IMR-90 (cell line): ENCODE measurements around the gene GXYLT2. TPM values are rescaled to one million over a fixed set of nuclear protein-coding genes. Genes with fewer than 3 reads are reported as not detected.

ENCODE experiments used
- ATAC-seq: fragments of 200-7000 bp; cut with Tn5 transposase; 2 replicates; pipeline ENCODE4 v1.9.1; 2020; ENCODE audit warnings: low read depth, mild to moderate bottlenecking, moderate library complexity
- BruUV-seq: library from RNA; stranded (reverse); fragments of 400-500 nt; replicated peaks from 2 replicates; lab custom pipeline; 2021; lab: Mats Ljungman, UMichigan
- CTCF ChIA-PET: fragments of 300-600 bp; formaldehyde crosslinking; extraction: SDS; loops from one replicate; lab custom pipeline; 2021; ENCODE audit warnings: antibody characterized with exemption; lab: Yijun Ruan, JAX
- POLR2A ChIA-PET: fragments of 300-600 bp; sonication (Branson Sonifier 250); formaldehyde crosslinking; loops from one replicate; lab custom pipeline; 2022; ENCODE audit warnings: antibody characterized with exemption; ENCODE audit not compliant: unreplicated experiment; lab: Charles Lee
- DNase-seq: peaks from one replicate; pipeline ENCODE4 v3.0.0; 2013
- H2AFZ ChIP-seq: replicated peaks from 2 replicates; pipeline ENCODE3; 2013; ENCODE audit warnings: low read length, mild to moderate bottlenecking; ENCODE audit not compliant: poor library complexity
- H2AK5ac ChIP-seq: 2 replicates; pipeline ENCODE4 v1.6.1; 2013; ENCODE audit warnings: low read depth, low read length, inconsistent platforms
- H2AK9ac ChIP-seq: replicated peaks from 2 replicates; pipeline ENCODE3; 2013; ENCODE audit warnings: mild to moderate bottlenecking, low read depth, low read length, moderate library complexity; ENCODE audit not compliant: poor library complexity
- H2BK120ac ChIP-seq: 2 replicates; pipeline ENCODE4 v1.6.1; 2013; ENCODE audit warnings: low read depth, low read length, inconsistent platforms
- H2BK15ac ChIP-seq: 3 replicates; pipeline ENCODE4 v1.6.1; 2013; ENCODE audit warnings: low read depth, low read length, inconsistent platforms
- H2BK20ac ChIP-seq: 2 replicates; pipeline ENCODE4 v1.6.1; 2013; ENCODE audit warnings: low read depth, mild to moderate bottlenecking, inconsistent platforms, low read length, moderate library complexity
- H2BK5ac ChIP-seq: 2 replicates; pipeline ENCODE4 v1.6.1; 2013; ENCODE audit warnings: mild to moderate bottlenecking, low read depth, low read length, inconsistent platforms; ENCODE audit not compliant: poor library complexity, severe bottlenecking
- H3K14ac ChIP-seq: replicated peaks from 2 replicates; pipeline ENCODE4 v1.6.1; 2013; ENCODE audit warnings: low read depth, low read length, inconsistent platforms
- H3K18ac ChIP-seq: 2 replicates; pipeline ENCODE4 v1.6.1; 2013; ENCODE audit warnings: low read depth, low read length, control low read depth
- H3K23ac ChIP-seq: 2 replicates; pipeline ENCODE4 v1.6.1; 2013; ENCODE audit warnings: low read depth, low read length, inconsistent platforms
- H3K27ac ChIP-seq: 2 replicates; pipeline ENCODE4 v1.5.1; 2013; ENCODE audit warnings: mild to moderate bottlenecking, control low read depth, low read length; ENCODE audit not compliant: insufficient read depth
- H3K27me3 ChIP-seq: 2 replicates; pipeline ENCODE4 v1.6.1; 2013; ENCODE audit warnings: low read length; ENCODE audit not compliant: control insufficient read depth, insufficient read depth
- H3K36me3 ChIP-seq: 2 replicates; pipeline ENCODE4 v1.6.1; 2013; ENCODE audit warnings: low read length, mixed read lengths; ENCODE audit not compliant: control insufficient read depth, insufficient read depth
- H3K4ac ChIP-seq: 2 replicates; pipeline ENCODE4 v1.6.1; 2013; ENCODE audit warnings: low read depth, low read length, inconsistent platforms
- H3K4me1 ChIP-seq: 2 replicates; pipeline ENCODE4 v1.6.1; 2013; ENCODE audit warnings: low read length, mixed read lengths; ENCODE audit not compliant: control insufficient read depth, insufficient read depth
- H3K4me2 ChIP-seq: 2 replicates; pipeline ENCODE4 v1.6.1; 2013; ENCODE audit warnings: low read depth, mild to moderate bottlenecking, control low read depth, low read length, moderate library complexity
- H3K4me3 ChIP-seq: 2 replicates; pipeline ENCODE4 v1.5.1; 2013; ENCODE audit warnings: low read depth, mild to moderate bottlenecking, control low read depth, low read length, moderate library complexity; ENCODE audit not compliant: insufficient read depth
- H3K56ac ChIP-seq: 2 replicates; pipeline ENCODE4 v1.6.1; 2013; ENCODE audit warnings: low read length, inconsistent platforms; ENCODE audit not compliant: insufficient read depth; ENCODE audit errors: extremely low read depth
- H3K79me1 ChIP-seq, 2 experiments: 2 replicates each; pipeline ENCODE4 v1.6.1; 2013; ENCODE audit warnings: low read length in 2 of 2, inconsistent platforms in 1 of 2, low read depth in 1 of 2
- H3K9ac ChIP-seq: 2 replicates; pipeline ENCODE4 v1.6.1; 2013; ENCODE audit warnings: low read depth, low read length, control low read depth
- H3K9me1 ChIP-seq: 2 replicates; pipeline ENCODE4 v1.6.1; 2013; ENCODE audit warnings: low read length, inconsistent platforms; ENCODE audit not compliant: insufficient read depth
- H3K9me3 ChIP-seq: 2 replicates; pipeline ENCODE4 v1.6.1; 2013; ENCODE audit warnings: low read length; ENCODE audit not compliant: control insufficient read depth, insufficient read depth
- H4K20me1 ChIP-seq: 2 replicates; pipeline ENCODE4 v1.6.1; 2013; ENCODE audit warnings: low read length, inconsistent platforms; ENCODE audit not compliant: insufficient read depth
- H4K5ac ChIP-seq: 2 replicates; pipeline ENCODE4 v1.6.1; 2013; ENCODE audit warnings: mild to moderate bottlenecking, low read depth, low read length, control low read depth
- H4K8ac ChIP-seq, 2 experiments: 2 replicates each; pipeline ENCODE4 v1.6.1; 2013; ENCODE audit warnings: low read depth in 2 of 2, low read length in 2 of 2, control low read depth in 1 of 2, inconsistent platforms in 1 of 2
- H4K91ac ChIP-seq: 2 replicates; pipeline ENCODE4 v1.6.1; 2013; ENCODE audit warnings: low read depth, low read length, inconsistent platforms; ENCODE audit not compliant: insufficient read depth
- BHLHE40 ChIP-seq: fragments of 150-350 bp; IDR thresholded peaks from 2 replicates; pipeline ENCODE4 v1.6.1; 2016; ENCODE audit warnings: mild to moderate bottlenecking, low read depth, low read length
- CEBPB ChIP-seq: IDR thresholded peaks from 2 replicates; pipeline ENCODE4 v1.6.1; 2012; ENCODE audit warnings: low read depth, low read length, improper control_type of control experiment
- CHD1 ChIP-seq: IDR thresholded peaks from 2 replicates; pipeline ENCODE4 v1.6.1; 2012; ENCODE audit warnings: low read depth, low read length, improper control_type of control experiment
- FOS ChIP-seq: fragments of 150-350 bp; IDR thresholded peaks from 2 replicates; pipeline ENCODE4 v1.6.1; 2016; ENCODE audit warnings: low read depth, low read length
- MAFK ChIP-seq: IDR thresholded peaks from 2 replicates; pipeline ENCODE4 v1.6.1; 2012; ENCODE audit warnings: low read depth, low read length, improper control_type of control experiment
- MAZ ChIP-seq: IDR thresholded peaks from 2 replicates; pipeline ENCODE4 v1.6.1; 2012; ENCODE audit warnings: low read depth, mild to moderate bottlenecking, low read length, improper control_type of control experiment, moderate library complexity, borderline replicate concordance
- MXI1 ChIP-seq: IDR thresholded peaks from 2 replicates; pipeline ENCODE4 v1.6.1; 2012; ENCODE audit warnings: low read depth, mild to moderate bottlenecking, low read length, moderate library complexity, borderline replicate concordance
- NFE2L2 ChIP-seq: fragments of 150-350 bp; IDR thresholded peaks from 2 replicates; pipeline ENCODE4 v1.6.1; 2016; ENCODE audit warnings: low read depth, mild to moderate bottlenecking, low read length
- POLR2A ChIP-seq: IDR thresholded peaks from 2 replicates; pipeline ENCODE4 v1.6.1; 2012; ENCODE audit warnings: mild to moderate bottlenecking, low read depth, low read length
- RAD21 ChIP-seq: IDR thresholded peaks from 2 replicates; pipeline ENCODE4 v1.6.1; 2012; ENCODE audit warnings: low read length, improper control_type of control experiment
- RCOR1 ChIP-seq: IDR thresholded peaks from 2 replicates; pipeline ENCODE4 v1.6.1; 2012; ENCODE audit warnings: mild to moderate bottlenecking, low read length, improper control_type of control experiment; ENCODE audit not compliant: insufficient replicate concordance
- RFX5 ChIP-seq: IDR thresholded peaks from 2 replicates; pipeline ENCODE4 v1.8.0; 2012; ENCODE audit warnings: low read depth, mild to moderate bottlenecking, low read length, moderate library complexity
- SMC3 ChIP-seq: fragments of 150-350 bp; IDR thresholded peaks from 2 replicates; pipeline ENCODE4 v1.6.1; 2016; ENCODE audit warnings: low read depth, mild to moderate bottlenecking, antibody characterized with exemption, low read length, moderate library complexity
- WGBS, 2 experiments: methylation state at CpG; one replicate each; pipeline versions ENCODE4 v1.1.5 to v1.1.7; 2013; ENCODE audit warnings: missing lambda C conversion rate in 2 of 2; ENCODE audit not compliant: insufficient read length in 1 of 2; ENCODE audit errors: extremely low coverage in 2 of 2; 5-methylcytosine and 5-hydroxymethylcytosine counted together
- dilution Hi-C: fragments of 300-500 bp; cut with HindIII; formaldehyde crosslinking; loops from one replicate; pipeline ENCODE4 v1.14.3; 2018; ENCODE audit warnings: low sequenced_read_pairs; ENCODE audit not compliant: unreplicated experiment
- in situ Hi-C: fragments of 300-500 bp; cut with MboI; formaldehyde crosslinking; loops from 3 replicates; pipeline ENCODE4 v1.14.3; 2019; ENCODE audit warnings: low sequenced_read_pairs, inconsistent platforms, mixed read lengths
- intact Hi-C: fragments of 100-400 bp; cut with micrococcal nuclease; formaldehyde crosslinking; loops from 2 replicates; pipeline ENCODE4 v1.10.0; 2022
- polyA plus RNA-seq, 3 experiments: library from polyadenylated mRNA; depleted of rRNA; stranded (reverse); fragments of >200 nt; gene quantifications; 2 replicates each; pipeline ENCODE4 v1.2.3, GENCODE V29; 2012; ENCODE audit warnings: low replicate concordance in 1 of 3
- total RNA-seq: library from RNA; depleted of rRNA; stranded (reverse); fragments of >200 nt; gene quantifications from 2 replicates; pipeline ENCODE4 v1.2.3, GENCODE V29; 2012
- TF ChIP-seq, protein P1 (sequence below): fragments of 150-350 bp; IDR thresholded peaks from 2 replicates; pipeline ENCODE4 v1.6.1; 2017; ENCODE audit warnings: mild to moderate bottlenecking, antibody characterized with exemption, low read length, low read depth
- TF ChIP-seq, protein P2 (sequence below): fragments of 150-350 bp; IDR thresholded peaks from 2 replicates; pipeline ENCODE4 v1.6.1; 2016; ENCODE audit warnings: low read depth, mild to moderate bottlenecking, low read length, moderate library complexity, borderline replicate concordance
- TF ChIP-seq, protein P3 (sequence below): conservative IDR thresholded peaks from 2 replicates; pipeline ENCODE4 v1.5.1; 2012; ENCODE audit warnings: mild to moderate bottlenecking, low read depth, low read length, improper control_type of control experiment

GXYLT2 gene
- total and polyA plus RNA-seq, 2 of the 4 experiments (the other 2 are of a cell fraction) = 5.7 to 11.1 TPM

DNA sequence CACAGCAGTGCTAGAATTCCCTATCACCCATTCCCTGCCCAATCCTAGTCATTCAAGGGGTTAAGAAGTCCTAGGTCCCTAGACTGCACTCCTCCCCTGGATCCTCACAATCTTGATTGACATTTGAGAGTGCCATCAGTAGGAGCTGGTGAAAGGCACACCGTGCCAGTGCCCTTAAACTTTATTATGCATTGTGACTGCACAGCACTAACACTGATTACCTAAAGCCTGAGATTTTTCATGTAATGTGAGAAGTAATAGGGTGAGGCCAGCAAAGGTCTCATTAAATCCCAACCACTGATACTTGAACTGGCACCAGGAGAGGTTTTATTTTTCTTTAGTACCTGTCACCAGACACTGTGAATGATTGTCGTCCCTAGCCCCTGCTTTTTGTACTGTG lies 16.3 kb downstream of the GXYLT2 start:
- peaks cover 11% of the 10 kb centered on the region for H3K4me1 ChIP-seq
- H3K27ac ChIP-seq = no peak overlapping the region
- ATAC-seq (no peak), DNase-seq (no peak)
- peak overlapping the region; percentile 24; the same call in 1 of the 3 replicates for H2BK15ac ChIP-seq
- H3K9ac ChIP-seq = no peak overlapping the region
- peak overlapping the region; percentile 16 for H3K4ac ChIP-seq
- dilution Hi-C loops (no loop called here), intact Hi-C loops (no loop called here), in situ Hi-C loops (no loop called here)
- 0 out of 2 replicates have a peak overlapping the region, but pooled peaks have one; percentile 9 for H4K91ac ChIP-seq
- H2BK5ac ChIP-seq = no peak overlapping the region
- H3K79me1 ChIP-seq = peaks cover 3 to 16% of the 10 kb centered on the region in 2 experiments; a peak in 3 of 4 replicates
- H4K20me1 ChIP-seq = peaks cover 18% of the 10 kb centered on the region
- WGBS, 2 experiments = no CpG with 5 or more reads among the region's 2 CpGs
- H3K56ac ChIP-seq = no peak overlapping the region
- H3K23ac ChIP-seq = no peak overlapping the region
- H4K5ac ChIP-seq = no peak overlapping the region
- no peak for TF ChIP-seq FOS
- no peak for TF ChIP-seq MAFK
- no peak for TF ChIP-seq MXI1
- TF ChIP-seq RFX5 = no peak
- TF ChIP-seq, protein P1, sequence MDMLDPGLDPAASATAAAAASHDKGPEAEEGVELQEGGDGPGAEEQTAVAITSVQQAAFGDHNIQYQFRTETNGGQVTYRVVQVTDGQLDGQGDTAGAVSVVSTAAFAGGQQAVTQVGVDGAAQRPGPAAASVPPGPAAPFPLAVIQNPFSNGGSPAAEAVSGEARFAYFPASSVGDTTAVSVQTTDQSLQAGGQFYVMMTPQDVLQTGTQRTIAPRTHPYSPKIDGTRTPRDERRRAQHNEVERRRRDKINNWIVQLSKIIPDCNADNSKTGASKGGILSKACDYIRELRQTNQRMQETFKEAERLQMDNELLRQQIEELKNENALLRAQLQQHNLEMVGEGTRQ = no peak
- no peak for TF ChIP-seq SMC3
- TF ChIP-seq POLR2A = no peak
- TF ChIP-seq, protein P2, sequence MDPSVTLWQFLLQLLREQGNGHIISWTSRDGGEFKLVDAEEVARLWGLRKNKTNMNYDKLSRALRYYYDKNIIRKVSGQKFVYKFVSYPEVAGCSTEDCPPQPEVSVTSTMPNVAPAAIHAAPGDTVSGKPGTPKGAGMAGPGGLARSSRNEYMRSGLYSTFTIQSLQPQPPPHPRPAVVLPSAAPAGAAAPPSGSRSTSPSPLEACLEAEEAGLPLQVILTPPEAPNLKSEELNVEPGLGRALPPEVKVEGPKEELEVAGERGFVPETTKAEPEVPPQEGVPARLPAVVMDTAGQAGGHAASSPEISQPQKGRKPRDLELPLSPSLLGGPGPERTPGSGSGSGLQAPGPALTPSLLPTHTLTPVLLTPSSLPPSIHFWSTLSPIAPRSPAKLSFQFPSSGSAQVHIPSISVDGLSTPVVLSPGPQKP = no peak
- TF ChIP-seq CHD1 = no peak
- no peak for TF ChIP-seq RAD21
- TF ChIP-seq BHLHE40 = no peak
- TF ChIP-seq NFE2L2 = no peak
- TF ChIP-seq CEBPB = no peak
- no peak for TF ChIP-seq RCOR1
- TF ChIP-seq MAZ = no peak
- TF ChIP-seq, protein P3, sequence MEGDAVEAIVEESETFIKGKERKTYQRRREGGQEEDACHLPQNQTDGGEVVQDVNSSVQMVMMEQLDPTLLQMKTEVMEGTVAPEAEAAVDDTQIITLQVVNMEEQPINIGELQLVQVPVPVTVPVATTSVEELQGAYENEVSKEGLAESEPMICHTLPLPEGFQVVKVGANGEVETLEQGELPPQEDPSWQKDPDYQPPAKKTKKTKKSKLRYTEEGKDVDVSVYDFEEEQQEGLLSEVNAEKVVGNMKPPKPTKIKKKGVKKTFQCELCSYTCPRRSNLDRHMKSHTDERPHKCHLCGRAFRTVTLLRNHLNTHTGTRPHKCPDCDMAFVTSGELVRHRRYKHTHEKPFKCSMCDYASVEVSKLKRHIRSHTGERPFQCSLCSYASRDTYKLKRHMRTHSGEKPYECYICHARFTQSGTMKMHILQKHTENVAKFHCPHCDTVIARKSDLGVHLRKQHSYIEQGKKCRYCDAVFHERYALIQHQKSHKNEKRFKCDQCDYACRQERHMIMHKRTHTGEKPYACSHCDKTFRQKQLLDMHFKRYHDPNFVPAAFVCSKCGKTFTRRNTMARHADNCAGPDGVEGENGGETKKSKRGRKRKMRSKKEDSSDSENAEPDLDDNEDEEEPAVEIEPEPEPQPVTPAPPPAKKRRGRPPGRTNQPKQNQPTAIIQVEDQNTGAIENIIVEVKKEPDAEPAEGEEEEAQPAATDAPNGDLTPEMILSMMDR = no peak
- peak overlapping the region; percentile 54; the same call in 1 of the 2 replicates for H2AK5ac ChIP-seq
- no peaks in the 10 kb centered on the region for H3K27me3 ChIP-seq
- H2AK9ac ChIP-seq = no peak overlapping the region
- no TSS peak for BruUV-seq
- peaks cover 15% of the 10 kb centered on the region for H3K9me1 ChIP-seq
- ChIA-PET CTCF (no interaction called here), POLR2A (no interaction called here)
- H3K4me3 ChIP-seq = no peak overlapping the region
- H3K14ac ChIP-seq = no peak overlapping the region
- H2AFZ ChIP-seq = no peak overlapping the region
- H2BK120ac ChIP-seq = no peak overlapping the region
- no peak overlapping the region for H3K18ac ChIP-seq
- no peaks in the 10 kb centered on the region for H3K9me3 ChIP-seq
- 0 out of 2 replicates have a peak overlapping the region, but pooled peaks have one; percentile 1 for H2BK20ac ChIP-seq
- no peak overlapping the region for H3K4me2 ChIP-seq
- no peak overlapping the region for H4K8ac ChIP-seq
- H3K36me3 ChIP-seq = peaks cover 3% of the 10 kb centered on the region; the same call in 1 of the 2 replicates
